GM04504 (cell line): ENCODE results near the gene AIP.

Experiments
- DNase-seq: peaks from one replicate; pipeline ENCODE4 v3.0.0-alpha.2; 2012; ENCODE audit warnings: low read depth

AIP gene

DNA sequence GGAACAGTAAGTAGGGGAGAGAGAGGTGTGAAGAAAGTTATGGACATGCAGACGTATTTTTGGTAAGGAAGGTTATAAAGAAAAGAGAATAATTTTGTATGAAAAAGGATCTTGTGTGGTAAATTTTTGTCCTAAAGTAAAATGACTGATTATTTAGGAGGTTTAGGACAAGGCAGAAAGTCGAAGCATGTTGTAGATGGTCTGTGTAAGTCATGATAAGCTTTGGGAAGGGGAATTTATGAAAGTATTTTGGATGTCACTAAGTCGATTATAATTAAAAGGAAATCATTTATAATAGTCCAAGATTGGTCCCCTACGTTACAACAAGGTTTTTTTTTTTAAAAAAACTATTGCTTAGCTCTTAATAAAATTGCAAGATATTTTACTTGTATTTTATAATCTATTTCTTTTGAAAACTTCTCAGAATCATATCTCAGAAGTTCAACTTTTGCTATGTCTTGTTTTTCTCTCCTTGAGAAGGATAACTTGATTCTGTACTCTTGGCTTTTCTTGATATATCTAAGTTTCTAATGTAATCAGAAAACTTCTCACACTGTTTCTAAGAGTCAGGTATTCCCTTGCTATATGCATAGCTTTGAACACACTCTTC, 51.3 kb downstream of the AIP start:
- DNase-seq: no peak

DNA sequence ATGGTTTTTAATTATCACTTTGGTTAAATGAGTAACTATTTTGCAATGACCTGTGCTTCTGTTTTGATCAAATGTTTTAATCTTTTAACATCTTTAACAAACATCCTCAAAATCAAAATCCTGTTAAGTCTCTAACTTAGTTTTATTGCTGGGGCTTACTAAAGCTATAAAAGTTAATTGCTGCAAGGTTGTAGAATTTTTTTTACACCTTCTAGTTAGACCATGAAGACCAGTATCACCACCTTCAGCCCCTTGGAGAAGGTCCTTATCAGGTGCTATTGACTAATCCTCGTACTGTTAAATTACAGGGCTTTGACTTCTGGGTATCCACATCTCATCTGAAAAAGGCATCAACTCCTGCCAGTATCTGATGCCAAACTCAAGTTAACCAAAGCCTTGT, 52.7 kb downstream of the AIP start:
- DNase-seq: no peak

DNA sequence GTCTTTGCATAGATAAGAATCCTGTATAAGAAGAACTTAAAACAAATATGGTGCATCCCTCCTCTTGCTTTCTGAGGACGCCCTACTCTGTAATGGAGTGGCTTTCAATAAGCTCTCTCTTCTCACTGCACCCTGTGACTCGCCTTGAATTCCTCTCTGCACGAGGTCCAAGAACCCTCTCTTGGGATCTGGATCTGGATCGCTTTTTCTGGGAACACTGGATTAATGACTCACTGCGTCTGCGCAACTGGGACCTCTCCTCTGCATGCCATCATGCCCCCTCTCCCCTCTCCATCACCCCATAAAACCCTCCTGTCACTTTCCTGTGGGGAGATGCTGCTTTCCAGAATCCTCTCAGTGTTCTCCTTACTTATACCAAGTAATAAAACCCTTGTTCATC, 55.5 kb downstream of the AIP start:
- DNase-seq: no peak

DNA sequence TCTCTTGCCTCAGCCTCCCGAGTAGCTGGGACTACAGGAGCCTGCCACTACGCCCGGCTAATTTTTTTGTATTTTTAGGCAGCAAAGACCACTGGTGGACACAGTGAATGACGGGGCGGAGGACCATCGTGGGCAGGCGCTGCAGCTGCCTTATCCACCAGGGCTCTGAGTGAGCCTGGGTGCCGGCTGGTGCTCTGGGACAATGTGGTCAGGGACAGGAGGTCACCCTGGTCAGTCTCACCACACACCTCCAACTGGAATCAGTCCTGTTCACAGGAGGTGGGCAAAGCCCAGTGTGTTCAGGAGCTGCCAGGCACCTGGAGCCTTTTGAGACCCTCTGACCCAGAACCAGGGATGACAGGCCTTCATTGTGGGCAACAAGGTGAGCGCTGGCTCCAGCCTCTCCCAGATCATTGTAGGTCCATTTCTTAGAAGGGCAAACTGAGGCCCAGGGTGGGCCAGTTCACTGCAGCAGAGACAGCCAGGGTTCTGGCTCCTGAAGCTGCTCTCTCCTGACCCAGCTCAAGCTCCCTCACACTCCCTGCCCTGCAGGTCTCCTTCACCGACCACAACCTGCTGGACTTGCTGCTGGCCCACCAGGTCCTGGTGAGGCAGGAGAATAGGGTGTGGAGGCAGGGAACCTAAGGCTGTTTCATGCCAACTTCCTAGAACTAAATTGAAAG, 56.1 kb downstream of the AIP start:
- no peak for DNase-seq

DNA sequence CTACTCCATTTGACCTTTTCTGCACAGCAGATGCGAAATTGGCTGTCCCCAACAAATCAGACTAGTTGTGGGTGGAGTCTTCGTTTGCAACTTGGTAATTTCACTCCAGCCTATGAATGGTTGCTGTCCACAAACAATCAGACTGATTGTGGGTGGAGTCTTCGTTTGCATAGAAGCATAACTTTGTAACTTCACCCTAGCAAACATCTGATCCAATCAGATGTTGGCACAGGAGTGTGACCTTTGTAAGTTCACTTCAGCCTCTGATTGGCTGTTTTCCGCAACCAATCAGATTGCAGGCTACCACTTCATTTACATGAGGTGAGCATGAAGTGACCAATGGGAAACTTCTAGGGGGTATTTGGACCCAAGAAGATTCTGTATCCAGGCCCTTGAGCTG, 56.7 kb downstream of the AIP start:
- no peak for DNase-seq
